Astrocyte (in vitro differentiated cells and primary cell): Measurements from ENCODE around the gene LCOR. TPM values are rescaled to one million over a fixed set of nuclear protein-coding genes. Genes with fewer than 3 reads are reported as not detected.

Experiments
- DNase-seq: peaks from one replicate; pipeline ENCODE4 v3.0.0-alpha.2; 2010; ENCODE audit warnings: low read depth
- FAIRE-seq: peaks from 2 replicates; lab custom pipeline; 2011; peaks lifted over from hg19 to GRCh38; lab: Jason Lieb, UNC
- H2AFZ ChIP-seq: 2 replicates; pipeline ENCODE4 v1.6.0; 2012; ENCODE audit warnings: low read depth, low read length, inconsistent platforms
- H3K27ac ChIP-seq: 2 replicates; pipeline ENCODE4 v1.5.1; 2011; ENCODE audit warnings: low read depth, low read length, inconsistent platforms
- H3K27me3 ChIP-seq: 2 replicates; pipeline ENCODE4 v1.6.0; 2011; ENCODE audit warnings: low read length, inconsistent platforms; ENCODE audit not compliant: insufficient read depth
- H3K36me3 ChIP-seq: 2 replicates; pipeline ENCODE4 v1.5.1; 2011; ENCODE audit warnings: low read length, inconsistent platforms; ENCODE audit not compliant: insufficient read depth
- H3K4me1 ChIP-seq: 2 replicates; pipeline ENCODE4 v1.5.1; 2011; ENCODE audit warnings: low read length, inconsistent platforms; ENCODE audit not compliant: insufficient read depth
- H3K4me2 ChIP-seq: 2 replicates; pipeline ENCODE4 v1.6.0; 2012; ENCODE audit warnings: low read length, inconsistent platforms
- H3K4me3 ChIP-seq: 2 replicates; pipeline ENCODE4 v1.5.1; 2011; ENCODE audit warnings: low read depth, mild to moderate bottlenecking, low read length, inconsistent platforms; ENCODE audit not compliant: insufficient read depth
- H3K79me2 ChIP-seq: 2 replicates; pipeline ENCODE4 v1.6.0; 2012; ENCODE audit warnings: mild to moderate bottlenecking, low read length, inconsistent platforms; ENCODE audit not compliant: insufficient read depth
- H3K9ac ChIP-seq: 2 replicates; pipeline ENCODE4 v1.6.0; 2012; ENCODE audit warnings: mild to moderate bottlenecking, low read length, inconsistent platforms
- H3K9me3 ChIP-seq: 2 replicates; pipeline ENCODE4 v1.5.1; 2012; ENCODE audit warnings: low read depth, mild to moderate bottlenecking, low read length, inconsistent platforms; ENCODE audit not compliant: insufficient read depth
- H4K20me1 ChIP-seq: 2 replicates; pipeline ENCODE4 v1.6.0; 2012; ENCODE audit warnings: low read length, inconsistent platforms; ENCODE audit not compliant: insufficient read depth
- H3K27ac Mint-ChIP-seq: one replicate; pipeline ENCODE4 v1.8.0; 2021; ENCODE audit warnings: mild to moderate bottlenecking, mixed read lengths; ENCODE audit not compliant: unreplicated experiment
- H3K27me3 Mint-ChIP-seq: one replicate; pipeline ENCODE4 v1.8.0; 2021; ENCODE audit warnings: low read depth, mixed read lengths; ENCODE audit not compliant: unreplicated experiment
- H3K36me3 Mint-ChIP-seq: one replicate; pipeline ENCODE4 v1.8.0; 2021; ENCODE audit warnings: low read depth, mixed read lengths; ENCODE audit not compliant: unreplicated experiment
- H3K4me1 Mint-ChIP-seq: one replicate; pipeline ENCODE4 v1.8.0; 2021; ENCODE audit warnings: low read depth, mixed read lengths; ENCODE audit not compliant: unreplicated experiment
- H3K4me3 Mint-ChIP-seq: one replicate; pipeline ENCODE4 v1.8.0; 2021; ENCODE audit warnings: mild to moderate bottlenecking, moderate library complexity, mixed read lengths; ENCODE audit not compliant: unreplicated experiment
- H3K9me3 Mint-ChIP-seq: one replicate; pipeline ENCODE4 v1.8.0; 2021; ENCODE audit warnings: mild to moderate bottlenecking, mixed read lengths; ENCODE audit not compliant: unreplicated experiment
- EZH2 ChIP-seq: IDR thresholded peaks from 2 replicates; pipeline ENCODE4 v1.6.1; 2012; ENCODE audit warnings: mild to moderate bottlenecking, low read length, inconsistent platforms; ENCODE audit not compliant: insufficient read depth
- total RNA-seq: library from RNA; stranded (reverse); gene quantifications from 2 replicates; pipeline ENCODE4 v1.2.1, GENCODE V29; 2021
- TF ChIP-seq, protein P1 (sequence below): IDR thresholded peaks from 2 replicates; pipeline ENCODE4 v1.5.1; 2011; ENCODE audit warnings: low read depth, mild to moderate bottlenecking, inconsistent platforms, low read length, moderate library complexity; ENCODE audit not compliant: insufficient read depth

LCOR gene
- total RNA-seq, 1 donor from 2014 or later = 72.0 TPM

DNA sequence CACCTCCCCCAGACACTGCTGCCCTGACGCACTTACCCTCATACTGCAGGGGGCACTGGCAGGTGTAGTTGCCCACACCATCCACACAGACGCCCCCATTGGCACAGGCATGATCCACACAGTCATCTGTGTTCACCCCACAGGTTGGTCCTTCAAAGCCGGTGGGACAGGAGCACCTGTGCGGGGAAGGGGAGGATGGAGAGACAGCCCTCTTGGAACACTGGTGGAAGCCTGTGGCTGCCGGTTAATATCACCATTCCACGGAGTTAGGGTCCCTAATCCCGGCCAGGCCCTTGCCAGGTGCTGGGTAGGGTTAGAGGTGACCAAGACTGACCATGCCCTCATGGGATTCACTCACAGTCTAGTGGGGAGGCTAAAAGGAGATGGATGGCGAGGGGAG lies 181.9 kb downstream of the LCOR start:
- Histone ChIP-seq H3K27me3 (no peaks in the 10 kb centered on the region), H4K20me1 (no peaks in the 10 kb centered on the region), H3K4me3 (no peak overlapping the region), H2AFZ (no peak overlapping the region), H3K4me1 (peaks cover 4% of the 10 kb centered on the region), H3K36me3 (no peaks in the 10 kb centered on the region), H3K79me2 (no peaks in the 10 kb centered on the region), H3K27ac (no peak overlapping the region), H3K9me3 (no peaks in the 10 kb centered on the region), H3K9ac (no peak overlapping the region), H3K4me2 (no peak overlapping the region)
- Mint-ChIP-seq H3K9me3 (no peaks in the 10 kb centered on the region), H3K4me1 (peaks cover 4% of the 10 kb centered on the region), H3K4me3 (no peak overlapping the region), H3K27me3 (peaks cover 17% of the 10 kb centered on the region), H3K36me3 (no peaks in the 10 kb centered on the region), H3K27ac (no peak overlapping the region)
- no peak for FAIRE-seq
- DNase-seq = no peak
- TF ChIP-seq EZH2 = no peak
- TF ChIP-seq, protein P1, sequence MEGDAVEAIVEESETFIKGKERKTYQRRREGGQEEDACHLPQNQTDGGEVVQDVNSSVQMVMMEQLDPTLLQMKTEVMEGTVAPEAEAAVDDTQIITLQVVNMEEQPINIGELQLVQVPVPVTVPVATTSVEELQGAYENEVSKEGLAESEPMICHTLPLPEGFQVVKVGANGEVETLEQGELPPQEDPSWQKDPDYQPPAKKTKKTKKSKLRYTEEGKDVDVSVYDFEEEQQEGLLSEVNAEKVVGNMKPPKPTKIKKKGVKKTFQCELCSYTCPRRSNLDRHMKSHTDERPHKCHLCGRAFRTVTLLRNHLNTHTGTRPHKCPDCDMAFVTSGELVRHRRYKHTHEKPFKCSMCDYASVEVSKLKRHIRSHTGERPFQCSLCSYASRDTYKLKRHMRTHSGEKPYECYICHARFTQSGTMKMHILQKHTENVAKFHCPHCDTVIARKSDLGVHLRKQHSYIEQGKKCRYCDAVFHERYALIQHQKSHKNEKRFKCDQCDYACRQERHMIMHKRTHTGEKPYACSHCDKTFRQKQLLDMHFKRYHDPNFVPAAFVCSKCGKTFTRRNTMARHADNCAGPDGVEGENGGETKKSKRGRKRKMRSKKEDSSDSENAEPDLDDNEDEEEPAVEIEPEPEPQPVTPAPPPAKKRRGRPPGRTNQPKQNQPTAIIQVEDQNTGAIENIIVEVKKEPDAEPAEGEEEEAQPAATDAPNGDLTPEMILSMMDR = no peak

DNA sequence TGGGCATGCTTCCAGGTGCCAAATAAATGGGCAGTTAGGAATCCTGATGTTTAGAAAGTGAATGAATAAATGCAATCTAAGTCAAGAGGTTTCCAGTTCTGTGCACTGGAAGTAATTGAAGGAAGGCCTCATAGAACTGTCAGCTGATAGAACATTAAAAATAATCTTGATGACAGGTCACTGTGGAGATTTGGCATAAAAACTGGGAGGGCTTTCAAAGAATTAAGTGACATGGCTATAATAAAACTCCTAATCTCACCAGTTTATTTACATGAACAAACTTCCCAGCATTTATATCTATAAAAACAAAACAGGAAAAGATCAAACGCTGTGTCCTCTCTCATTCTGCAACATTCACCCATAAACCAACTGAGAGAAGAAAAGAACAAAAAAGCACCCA lies 183.1 kb downstream of the LCOR start:
- no peak overlapping the region for H3K4me3 ChIP-seq
- Mint-ChIP-seq H3K4me1 (peaks cover 5% of the 10 kb centered on the region), H3K36me3 (no peaks in the 10 kb centered on the region), H3K27me3 (peaks cover 17% of the 10 kb centered on the region), H3K4me3 (no peak overlapping the region), H3K9me3 (no peaks in the 10 kb centered on the region), H3K27ac (peak overlapping the region; percentile 85)
- no peaks in the 10 kb centered on the region for H3K36me3 ChIP-seq
- FAIRE-seq = no peak
- H2AFZ ChIP-seq = no peak overlapping the region
- no peaks in the 10 kb centered on the region for H3K27me3 ChIP-seq
- no peak overlapping the region for H3K9ac ChIP-seq
- TF ChIP-seq EZH2 = no peak
- no peaks in the 10 kb centered on the region for H3K79me2 ChIP-seq
- H3K9me3 ChIP-seq = no peaks in the 10 kb centered on the region
- DNase-seq = no peak
- no peak overlapping the region for H3K27ac ChIP-seq
- no peak overlapping the region for H3K4me2 ChIP-seq
- peaks cover 4% of the 10 kb centered on the region for H3K4me1 ChIP-seq
- H4K20me1 ChIP-seq = no peaks in the 10 kb centered on the region

DNA sequence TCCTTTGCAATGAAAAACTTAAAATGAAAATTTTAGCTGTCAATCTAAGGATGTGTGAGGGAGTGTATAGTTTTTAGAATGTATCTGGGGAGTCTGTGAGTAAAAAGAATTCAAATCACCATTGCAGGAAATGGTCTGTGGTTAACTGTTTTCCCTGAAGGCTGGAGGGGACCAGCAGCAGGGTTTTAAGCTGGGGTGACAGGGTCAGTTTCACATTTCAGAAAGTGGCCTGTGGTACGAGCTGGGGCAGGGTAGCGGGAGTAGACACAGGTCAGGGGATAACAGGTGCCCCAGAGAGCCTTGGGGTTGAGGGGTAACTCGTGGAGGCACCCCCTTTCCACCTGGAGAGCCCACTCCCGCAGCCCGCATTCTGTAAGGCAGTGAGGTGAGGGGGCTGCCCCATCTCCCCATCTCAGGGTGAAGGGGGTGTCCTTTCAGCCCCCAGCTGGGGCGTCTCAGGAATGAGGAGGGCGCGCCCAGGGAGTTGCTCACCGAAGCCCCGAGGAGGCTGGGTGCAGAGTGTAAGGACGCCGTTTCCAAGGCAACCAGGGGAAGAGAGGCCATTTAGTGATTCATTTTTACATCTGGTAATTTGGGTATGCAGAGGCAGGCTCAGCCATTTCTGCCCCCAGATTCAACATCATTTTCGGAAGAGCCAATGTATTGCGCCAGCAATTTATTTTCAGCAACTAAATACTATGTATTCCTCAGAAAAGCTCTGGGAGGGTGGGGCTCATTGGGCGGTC lies 184.8 kb downstream of the LCOR start:
- DNase-seq (peak; percentile 12), FAIRE-seq (no peak)
- Mint-ChIP-seq H3K4me1 (peaks cover 5% of the 10 kb centered on the region), H3K27me3 (peaks cover 11% of the 10 kb centered on the region), H3K9me3 (no peaks in the 10 kb centered on the region), H3K4me3 (no peak overlapping the region), H3K36me3 (no peaks in the 10 kb centered on the region), H3K27ac (no peak overlapping the region)
- Histone ChIP-seq H3K4me1 (peaks cover 8% of the 10 kb centered on the region), H3K4me3 (no peak overlapping the region), H3K9ac (no peak overlapping the region), H3K27me3 (no peaks in the 10 kb centered on the region), H3K4me2 (no peak overlapping the region), H3K9me3 (no peaks in the 10 kb centered on the region), H3K79me2 (no peaks in the 10 kb centered on the region), H4K20me1 (no peaks in the 10 kb centered on the region), H2AFZ (no peak overlapping the region), H3K27ac (no peak overlapping the region), H3K36me3 (no peaks in the 10 kb centered on the region)
- TF ChIP-seq, protein P1 = no peak
- no peak for TF ChIP-seq EZH2
